Endodermal cell (in vitro differentiated cells): Measurements from ENCODE around the gene MIB2. TPM values are rescaled to one million over a fixed set of nuclear protein-coding genes. Genes with fewer than 3 reads are reported as not detected.

ENCODE experiments used
- DNase-seq: peaks from one replicate; pipeline ENCODE4 v3.0.0-alpha.2; 2017
- H3K27ac ChIP-seq: 2 replicates; pipeline ENCODE4 v1.5.1; 2013; ENCODE audit warnings: mild to moderate bottlenecking, low read depth, low read length, moderate library complexity
- H3K27me3 ChIP-seq: 2 replicates; pipeline ENCODE4 v1.6.1; 2013; ENCODE audit warnings: mild to moderate bottlenecking, low read length, moderate library complexity; ENCODE audit not compliant: insufficient read depth, control insufficient read depth, poor library complexity, severe bottlenecking
- H3K36me3 ChIP-seq: 2 replicates; pipeline ENCODE4 v1.7.0; 2013; ENCODE audit warnings: mild to moderate bottlenecking, low read length, moderate library complexity; ENCODE audit not compliant: control insufficient read depth, insufficient read depth
- H3K4me1 ChIP-seq: one replicate; pipeline ENCODE4 v1.7.0; 2013; ENCODE audit warnings: low read length; ENCODE audit not compliant: control insufficient read depth, insufficient read depth
- H3K4me3 ChIP-seq: 2 replicates; pipeline ENCODE4 v1.5.1; 2013; ENCODE audit warnings: mild to moderate bottlenecking, low read length, moderate library complexity
- H3K9ac ChIP-seq: 2 replicates; pipeline ENCODE4 v1.6.1; 2013; ENCODE audit warnings: mild to moderate bottlenecking, low read length, moderate library complexity; ENCODE audit not compliant: poor library complexity, severe bottlenecking; ENCODE audit errors: extremely low read depth
- H3K9me3 ChIP-seq: 2 replicates; pipeline ENCODE4 v1.6.1; 2013; ENCODE audit warnings: mild to moderate bottlenecking, low read length, moderate library complexity; ENCODE audit not compliant: control insufficient read depth
- H3K27ac Mint-ChIP-seq: 2 replicates; pipeline ENCODE4 v1.8.0; 2020; ENCODE audit warnings: mixed read lengths
- H3K27me3 Mint-ChIP-seq: 2 replicates; pipeline ENCODE4 v1.8.0; 2021; ENCODE audit warnings: mild to moderate bottlenecking, mixed read lengths; ENCODE audit not compliant: insufficient read depth
- H3K36me3 Mint-ChIP-seq: 2 replicates; pipeline ENCODE4 v1.8.0; 2020; ENCODE audit warnings: low read depth, mixed read lengths
- H3K4me1 Mint-ChIP-seq: 2 replicates; pipeline ENCODE4 v1.8.0; 2020; ENCODE audit warnings: mixed read lengths
- H3K4me3 Mint-ChIP-seq: 2 replicates; pipeline ENCODE4 v1.8.0; 2020; ENCODE audit warnings: mild to moderate bottlenecking, moderate library complexity, mixed read lengths
- H3K9me3 Mint-ChIP-seq: 2 replicates; pipeline ENCODE4 v1.8.0; 2020; ENCODE audit warnings: mild to moderate bottlenecking, mixed read lengths
- CTCF ChIP-seq: fragments of 200-600 bp; sonication (generic); conservative IDR thresholded peaks from 2 replicates; pipeline ENCODE4 v1.5.0; 2021; ENCODE audit warnings: antibody characterized with exemption, mild to moderate bottlenecking
- WGBS, 2 experiments: methylation state at CpG; one replicate each; pipeline versions ENCODE4 v1.1.5 to v1.1.7; 2013; ENCODE audit warnings: missing lambda C conversion rate in 2 of 2, mixed read lengths in 1 of 2; ENCODE audit not compliant: insufficient coverage in 1 of 2, insufficient read length in 1 of 2; 5-methylcytosine and 5-hydroxymethylcytosine counted together
- total RNA-seq, 2 donors: library from RNA; stranded (reverse); fragmentation: NEBNext Ultra II Directional in 1 of 2; extraction: Animal tissue kit (Norgen Biotek cat#: 25700) in 1 of 2; gene quantifications; 2 replicates in 1 of 2; 3 replicates in 1 of 2; pipeline ENCODE4 v1.2.1, GENCODE V29; 2021

Gene MIB2
- total RNA-seq, 2 donors from 2014 or later, result 77.4 to 97.9 TPM

GRCh38 chr1:1669468-1670440 lies 54.5 kb downstream of the MIB2 start:
- Mint-ChIP-seq H3K9me3 (no peaks in the 10 kb centered on the region), H3K27ac (no peak overlapping the region), H3K4me3 (no peak overlapping the region), H3K27me3 (no peaks in the 10 kb centered on the region), H3K4me1 (no peaks in the 10 kb centered on the region), H3K36me3 (peaks cover 51% of the 10 kb centered on the region)
- Histone ChIP-seq H3K9me3 (no peaks in the 10 kb centered on the region), H3K27me3 (no peaks in the 10 kb centered on the region), H3K4me3 (no peak overlapping the region), H3K36me3 (peaks cover 51% of the 10 kb centered on the region), H3K4me1 (no peaks in the 10 kb centered on the region), H3K27ac (no peak overlapping the region), H3K9ac (no peak overlapping the region)
- no peak for DNase-seq
- WGBS, 2 experiments, result 93 to 98% methylated on average over 34 to 43 of the region's 43 CpGs
- no peak for TF ChIP-seq CTCF

GRCh38 chr1:1670866-1671265 lies 55.6 kb downstream of the MIB2 start:
- no peak overlapping the region for H3K27ac ChIP-seq
- no peaks in the 10 kb centered on the region for H3K4me1 Mint-ChIP-seq
- H3K27me3 ChIP-seq, result no peaks in the 10 kb centered on the region
- peaks cover 47% of the 10 kb centered on the region for H3K36me3 Mint-ChIP-seq
- H3K9me3 Mint-ChIP-seq, result no peaks in the 10 kb centered on the region
- no peak overlapping the region for H3K4me3 Mint-ChIP-seq
- no peak overlapping the region for H3K9ac ChIP-seq
- peaks cover 42% of the 10 kb centered on the region for H3K36me3 ChIP-seq
- 95 to 97% methylated on average over 21 to 24 of the region's 24 CpGs for WGBS, 2 experiments
- H3K9me3 ChIP-seq, result no peaks in the 10 kb centered on the region
- H3K27ac Mint-ChIP-seq, result no peak overlapping the region
- no peaks in the 10 kb centered on the region for H3K4me1 ChIP-seq
- no peak for DNase-seq
- no peak overlapping the region for H3K4me3 ChIP-seq
- no peaks in the 10 kb centered on the region for H3K27me3 Mint-ChIP-seq
- TF ChIP-seq CTCF, result no peak

GRCh38 chr1:1671365-1672119 lies 56.2 kb downstream of the MIB2 start:
- Histone ChIP-seq H3K4me1 (no peaks in the 10 kb centered on the region), H3K9ac (no peak overlapping the region), H3K9me3 (no peaks in the 10 kb centered on the region), H3K4me3 (no peak overlapping the region), H3K36me3 (peaks cover 35% of the 10 kb centered on the region), H3K27ac (no peak overlapping the region), H3K27me3 (no peaks in the 10 kb centered on the region)
- TF ChIP-seq CTCF, result no peak
- Mint-ChIP-seq H3K4me3 (no peak overlapping the region), H3K27ac (no peak overlapping the region), H3K36me3 (peaks cover 40% of the 10 kb centered on the region), H3K9me3 (no peaks in the 10 kb centered on the region), H3K27me3 (no peaks in the 10 kb centered on the region), H3K4me1 (no peaks in the 10 kb centered on the region)
- DNase-seq, result no peak
- WGBS, 2 experiments, result 94 to 96% methylated on average over 18 to 27 of the region's 27 CpGs
